ENCODE measurements around the gene LGALS3BP. TPM values are rescaled to one million over a fixed set of nuclear protein-coding genes. Genes with fewer than 3 reads are reported as not detected.

Gene LGALS3BP
- total RNA-seq, 1 donor from 2014 or later, result 118 TPM

DNA sequence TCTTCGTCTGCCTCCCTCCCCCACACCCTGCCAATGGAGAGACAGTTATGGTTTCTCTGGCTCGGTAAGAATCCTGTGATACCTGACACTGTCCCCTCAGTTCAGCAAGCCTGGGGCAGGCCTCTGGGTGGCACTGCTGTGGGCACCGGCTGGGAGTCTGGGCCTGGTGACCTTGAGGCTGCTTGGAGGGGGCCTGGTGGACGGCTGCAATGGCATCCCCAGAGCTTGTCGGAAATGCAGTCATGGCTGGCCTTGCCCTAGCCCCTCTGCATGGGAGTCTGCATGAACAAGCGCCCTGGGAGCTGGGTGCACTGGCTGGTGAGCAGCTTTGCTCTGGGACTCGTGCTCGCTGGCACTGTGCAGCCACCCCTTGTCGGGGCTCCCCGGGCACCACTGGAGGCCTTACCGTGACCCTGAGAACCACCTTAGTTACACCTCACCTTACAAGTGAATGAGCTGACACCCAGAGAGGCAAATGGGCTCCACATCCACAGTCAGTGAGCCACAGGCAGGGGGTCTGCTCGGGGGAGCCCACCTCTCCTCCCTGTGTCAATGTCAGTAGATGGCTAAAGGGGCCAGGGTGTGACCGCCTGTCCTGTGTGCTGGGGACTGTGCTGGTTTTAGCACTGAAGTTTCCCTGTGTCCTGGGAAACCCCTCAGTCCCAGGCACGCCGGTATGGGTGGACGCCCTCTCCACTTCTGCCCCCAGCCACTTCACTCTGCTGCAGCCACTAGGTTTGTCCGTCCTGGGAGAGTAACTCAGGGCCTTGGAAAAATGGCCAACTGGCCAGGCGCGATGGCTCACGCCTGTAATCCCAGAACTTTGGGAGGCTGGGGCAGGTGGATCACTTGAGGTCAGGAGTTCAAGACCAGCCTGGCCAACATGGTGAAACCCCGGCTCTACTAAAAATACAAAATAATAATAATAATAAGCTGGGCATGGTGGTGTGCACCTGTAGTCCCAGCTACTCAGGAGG is 1.4 kb downstream of the LGALS3BP start:
- TF ChIP-seq, protein P1, sequence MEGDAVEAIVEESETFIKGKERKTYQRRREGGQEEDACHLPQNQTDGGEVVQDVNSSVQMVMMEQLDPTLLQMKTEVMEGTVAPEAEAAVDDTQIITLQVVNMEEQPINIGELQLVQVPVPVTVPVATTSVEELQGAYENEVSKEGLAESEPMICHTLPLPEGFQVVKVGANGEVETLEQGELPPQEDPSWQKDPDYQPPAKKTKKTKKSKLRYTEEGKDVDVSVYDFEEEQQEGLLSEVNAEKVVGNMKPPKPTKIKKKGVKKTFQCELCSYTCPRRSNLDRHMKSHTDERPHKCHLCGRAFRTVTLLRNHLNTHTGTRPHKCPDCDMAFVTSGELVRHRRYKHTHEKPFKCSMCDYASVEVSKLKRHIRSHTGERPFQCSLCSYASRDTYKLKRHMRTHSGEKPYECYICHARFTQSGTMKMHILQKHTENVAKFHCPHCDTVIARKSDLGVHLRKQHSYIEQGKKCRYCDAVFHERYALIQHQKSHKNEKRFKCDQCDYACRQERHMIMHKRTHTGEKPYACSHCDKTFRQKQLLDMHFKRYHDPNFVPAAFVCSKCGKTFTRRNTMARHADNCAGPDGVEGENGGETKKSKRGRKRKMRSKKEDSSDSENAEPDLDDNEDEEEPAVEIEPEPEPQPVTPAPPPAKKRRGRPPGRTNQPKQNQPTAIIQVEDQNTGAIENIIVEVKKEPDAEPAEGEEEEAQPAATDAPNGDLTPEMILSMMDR (IDR thresholded peaks at IDR 0.05; ENCODE audit: insufficient read depth, low read length, severe bottlenecking), result peak; percentile 26
- H3K4me3 ChIP-seq (ENCODE audit: low read depth, low read length), result no peak overlapping the region
- no peak for FAIRE-seq

DNA sequence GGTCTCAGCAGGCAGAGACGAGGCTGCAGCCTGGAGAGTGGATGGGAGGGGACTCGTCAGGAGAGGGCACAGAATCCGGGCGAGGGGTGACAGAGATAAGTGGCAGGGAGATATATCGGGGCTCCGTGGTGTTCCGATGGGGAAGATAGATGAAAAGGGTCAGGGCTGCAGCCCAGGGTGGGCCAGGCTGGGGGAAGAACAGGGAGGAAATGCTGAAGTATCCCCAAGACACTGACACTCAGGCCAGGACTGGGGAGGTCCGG is 2.1 kb downstream of the LGALS3BP start:
- Histone ChIP-seq H3K36me3 (ENCODE audit: control insufficient read depth, insufficient read depth, low read length) (no peaks in the 10 kb centered on the region), H3K27me3 (ENCODE audit: control insufficient read depth, insufficient read depth, low read length) (no peaks in the 10 kb centered on the region), H3K4me3 (ENCODE audit: low read depth, low read length) (no peak overlapping the region)
- FAIRE-seq, result no peak
- TF ChIP-seq, protein P1 (IDR thresholded peaks at IDR 0.05; ENCODE audit: insufficient read depth, low read length, severe bottlenecking), result no peak
- DNase-seq (ENCODE audit: low read depth), result no peak

More for the DNA sequence above, 1.4 kb downstream of the LGALS3BP start:
- no peak for DNase-seq (ENCODE audit: low read depth)
- H3K27me3 ChIP-seq (ENCODE audit: control insufficient read depth, insufficient read depth, low read length), result no peaks in the 10 kb centered on the region
- H3K36me3 ChIP-seq (ENCODE audit: control insufficient read depth, insufficient read depth, low read length), result no peaks in the 10 kb centered on the region

DNA sequence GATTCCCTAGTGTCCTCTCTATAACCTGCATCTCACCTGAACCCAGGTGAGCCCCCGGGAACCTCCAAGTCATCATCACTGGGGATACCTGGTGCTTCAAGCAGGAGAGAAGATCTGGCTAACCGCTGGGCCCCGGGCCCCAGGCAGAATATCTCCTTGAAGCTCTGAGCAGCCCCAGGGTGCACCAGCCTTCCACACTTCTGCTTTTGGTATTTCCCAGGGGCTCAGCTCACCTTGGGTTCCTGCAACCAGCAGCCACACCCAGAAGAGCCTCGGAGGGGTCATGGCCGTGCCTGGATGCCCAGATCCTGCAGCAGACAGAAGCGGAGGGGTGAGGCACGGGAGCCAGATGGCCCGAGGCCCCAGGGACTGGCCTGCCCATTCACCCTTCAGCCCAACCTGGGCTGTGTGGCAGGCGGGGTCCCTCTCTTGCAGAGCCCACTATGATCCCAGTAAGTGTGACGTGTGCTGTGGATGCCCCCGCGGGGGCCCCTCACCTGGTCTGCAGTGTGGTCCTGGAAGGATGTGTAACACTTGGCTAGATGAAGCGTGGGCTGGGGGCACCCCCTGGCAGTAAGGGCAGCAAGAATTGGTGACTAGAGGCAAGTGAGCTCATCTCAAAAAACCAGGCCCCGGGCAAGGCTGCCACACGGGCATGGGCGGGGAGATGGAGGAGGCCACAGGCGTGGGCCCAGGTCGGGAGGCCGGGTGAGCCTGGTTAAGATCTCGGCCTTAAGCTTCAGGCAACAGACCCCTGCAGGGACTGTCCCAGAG is 2.6 kb downstream of the LGALS3BP start:
- no peak for FAIRE-seq
- no peak overlapping the region for H3K4me3 ChIP-seq (ENCODE audit: low read depth, low read length)

DNA sequence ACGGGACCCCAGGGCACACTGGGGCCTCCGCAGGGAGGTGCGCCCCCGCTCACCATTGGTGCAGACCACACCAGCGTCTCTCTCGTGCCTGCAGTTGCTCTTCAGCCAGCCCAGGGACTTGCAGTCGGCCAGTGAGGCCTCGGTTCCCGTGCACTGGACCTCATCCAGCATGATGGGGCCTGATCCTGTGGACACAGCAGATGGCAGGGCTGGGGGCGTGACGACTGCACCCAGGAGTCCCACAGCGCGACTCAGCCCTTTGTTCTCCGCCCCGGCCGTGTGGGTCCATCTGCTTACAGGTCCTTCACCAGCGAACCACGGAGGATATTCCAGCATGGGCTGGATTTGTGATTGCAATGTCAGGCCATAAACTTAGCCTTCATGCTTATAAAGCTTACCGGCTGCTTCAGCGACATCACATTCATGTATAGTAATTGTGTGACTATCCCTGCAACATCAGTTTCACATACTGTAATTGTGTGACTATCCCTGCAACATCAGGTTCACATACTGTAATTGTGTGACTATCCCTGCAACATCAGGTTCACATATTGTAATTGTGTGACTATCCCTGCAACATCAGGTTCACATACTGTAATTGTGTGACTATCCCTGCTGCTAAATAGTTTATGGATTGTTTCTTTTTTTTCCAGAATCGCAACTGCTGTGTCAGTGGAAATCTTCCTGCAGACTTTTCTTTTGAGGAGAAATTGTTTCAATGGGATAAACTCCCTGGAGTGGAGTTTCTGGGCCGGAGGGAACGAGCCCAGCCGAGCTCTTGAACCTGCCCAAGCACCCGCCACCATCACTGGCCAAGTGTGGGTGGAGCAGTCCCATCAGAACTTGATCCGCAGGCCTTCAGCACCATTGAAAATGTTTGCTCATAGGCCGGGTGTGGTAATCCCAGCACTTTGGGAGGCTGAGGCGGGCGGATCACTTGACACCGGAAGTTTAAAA is 4.8 kb downstream of the LGALS3BP start:
- TF ChIP-seq, protein P1 (IDR thresholded peaks at IDR 0.05; ENCODE audit: insufficient read depth, low read length, severe bottlenecking), result no peak
- FAIRE-seq, result peak; percentile 86
- Histone ChIP-seq H3K4me3 (ENCODE audit: low read depth, low read length) (no peak overlapping the region), H3K36me3 (ENCODE audit: control insufficient read depth, insufficient read depth, low read length) (peaks cover 3% of the 10 kb centered on the region), H3K27me3 (ENCODE audit: control insufficient read depth, insufficient read depth, low read length) (no peaks in the 10 kb centered on the region)
- peak; percentile 77 for DNase-seq (ENCODE audit: low read depth)

More for the DNA sequence above, 2.6 kb downstream of the LGALS3BP start:
- TF ChIP-seq, protein P1 (IDR thresholded peaks at IDR 0.05; ENCODE audit: insufficient read depth, low read length, severe bottlenecking), result no peak
- no peak for DNase-seq (ENCODE audit: low read depth)
- Histone ChIP-seq H3K36me3 (ENCODE audit: control insufficient read depth, insufficient read depth, low read length) (no peaks in the 10 kb centered on the region), H3K27me3 (ENCODE audit: control insufficient read depth, insufficient read depth, low read length) (no peaks in the 10 kb centered on the region)

DNA sequence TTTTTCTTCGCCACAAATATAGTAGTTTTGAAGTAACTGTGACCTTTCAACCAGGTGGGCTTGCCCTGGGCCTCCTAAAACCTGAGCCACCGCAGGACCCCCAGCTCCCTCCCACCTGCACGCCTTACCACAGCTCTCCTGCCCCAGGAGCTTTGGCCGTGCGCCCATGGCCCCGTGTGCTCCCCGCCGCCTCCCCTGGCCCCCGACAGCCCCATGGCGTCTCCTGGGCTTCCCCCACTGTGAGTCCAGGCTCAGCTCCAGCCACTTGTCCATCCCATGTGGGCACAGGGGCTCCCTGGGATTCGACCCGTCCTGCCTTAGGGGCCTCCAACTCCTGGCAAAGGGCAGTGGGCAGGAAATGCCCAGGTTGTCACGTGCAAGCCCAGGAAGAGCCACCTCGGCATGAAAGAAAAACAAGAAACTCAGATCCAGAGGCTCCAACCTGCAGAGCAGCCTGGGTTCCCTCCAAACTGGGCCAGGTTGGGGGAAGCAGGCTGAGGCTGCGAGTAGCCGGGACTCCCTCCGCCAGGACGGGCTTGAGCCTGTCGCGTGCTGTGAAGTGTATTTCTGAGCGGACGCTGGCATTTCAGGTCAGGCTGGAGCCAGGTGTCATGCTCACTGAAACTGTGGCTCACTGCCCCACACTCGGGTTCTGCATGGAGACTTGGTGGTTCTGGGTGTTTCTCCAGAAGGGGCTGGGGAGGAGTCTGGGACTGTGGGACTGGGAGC is 5.8 kb downstream of the LGALS3BP start:
- FAIRE-seq (no peak), DNase-seq (ENCODE audit: low read depth) (no peak)
- Histone ChIP-seq H3K27me3 (ENCODE audit: control insufficient read depth, insufficient read depth, low read length) (no peaks in the 10 kb centered on the region), H3K36me3 (ENCODE audit: control insufficient read depth, insufficient read depth, low read length) (peaks cover 5% of the 10 kb centered on the region), H3K4me3 (ENCODE audit: low read depth, low read length) (no peak overlapping the region)
- TF ChIP-seq, protein P1 (IDR thresholded peaks at IDR 0.05; ENCODE audit: insufficient read depth, low read length, severe bottlenecking), result no peak

All from bronchial epithelial cell (primary cell).